Kidney glomerular epithelial cell (primary cell): ENCODE results near the gene KLRG1.

Experiments used
- DNase-seq: peaks from one replicate; lab custom pipeline; 2025; lab: John Stamatoyannopoulos, UW

KLRG1 gene

DNA sequence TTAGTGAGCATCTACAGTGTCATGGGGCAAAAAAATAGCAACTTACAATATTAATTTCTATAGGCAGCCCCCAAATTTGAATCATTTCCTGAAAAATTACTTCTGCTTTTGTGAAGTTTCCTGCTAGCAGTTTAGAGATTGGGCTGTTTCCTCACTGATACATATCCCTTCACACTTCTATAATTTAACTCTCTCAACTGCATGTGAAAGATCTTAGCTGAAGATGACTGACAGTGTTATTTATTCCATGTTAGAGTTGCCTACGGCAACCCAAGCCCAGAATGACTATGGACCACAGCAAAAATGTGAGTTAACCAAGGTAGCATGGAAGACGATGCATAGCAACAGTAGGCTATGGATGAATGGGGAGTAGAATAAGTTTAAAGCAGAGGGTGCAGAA is at the start of gene KLRG1:
KLRG1 (plus strand) TSS at position 134 of the 400 bp plus-strand sequence; CDS start at position 224, 90 bp downstream.
- DNase-seq, result no peak

DNA sequence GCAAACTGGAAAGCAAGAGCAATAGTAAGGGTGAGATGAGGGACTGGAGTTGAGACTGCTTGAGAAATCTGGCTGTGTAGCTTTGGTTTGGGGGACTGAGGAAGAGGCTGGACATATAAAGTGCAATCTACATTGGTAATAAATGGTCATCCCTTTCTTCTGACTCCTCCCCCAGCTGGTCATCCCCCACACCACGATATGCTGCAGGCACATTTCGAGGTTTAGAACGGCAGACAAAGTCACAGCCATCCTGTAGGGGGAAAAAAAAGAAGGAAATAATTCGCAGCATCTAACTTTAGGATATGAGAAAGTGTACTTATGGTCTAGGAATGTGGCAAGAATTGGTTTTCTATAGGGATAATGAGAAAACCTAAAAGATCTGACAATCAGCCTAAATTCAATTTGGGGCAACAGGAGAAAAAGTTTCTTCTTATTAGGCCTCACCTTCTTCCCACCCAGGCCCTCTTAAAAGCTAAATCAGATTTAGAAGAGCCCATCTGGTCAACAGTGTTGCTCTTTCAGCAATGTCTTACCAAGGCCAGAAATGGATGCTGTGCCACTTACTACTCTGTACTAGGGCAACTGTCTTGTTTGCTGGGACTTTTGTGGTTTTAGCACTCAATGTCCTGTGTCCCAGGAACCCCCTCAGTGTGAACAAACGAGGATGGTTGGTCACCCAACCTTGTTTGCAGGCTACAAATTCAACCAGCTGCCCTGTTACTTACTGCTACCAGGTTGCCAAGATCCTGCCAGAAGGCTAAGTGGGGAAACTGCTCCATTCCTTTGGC is 47.5 kb upstream of the KLRG1 start:
- no peak for DNase-seq

DNA sequence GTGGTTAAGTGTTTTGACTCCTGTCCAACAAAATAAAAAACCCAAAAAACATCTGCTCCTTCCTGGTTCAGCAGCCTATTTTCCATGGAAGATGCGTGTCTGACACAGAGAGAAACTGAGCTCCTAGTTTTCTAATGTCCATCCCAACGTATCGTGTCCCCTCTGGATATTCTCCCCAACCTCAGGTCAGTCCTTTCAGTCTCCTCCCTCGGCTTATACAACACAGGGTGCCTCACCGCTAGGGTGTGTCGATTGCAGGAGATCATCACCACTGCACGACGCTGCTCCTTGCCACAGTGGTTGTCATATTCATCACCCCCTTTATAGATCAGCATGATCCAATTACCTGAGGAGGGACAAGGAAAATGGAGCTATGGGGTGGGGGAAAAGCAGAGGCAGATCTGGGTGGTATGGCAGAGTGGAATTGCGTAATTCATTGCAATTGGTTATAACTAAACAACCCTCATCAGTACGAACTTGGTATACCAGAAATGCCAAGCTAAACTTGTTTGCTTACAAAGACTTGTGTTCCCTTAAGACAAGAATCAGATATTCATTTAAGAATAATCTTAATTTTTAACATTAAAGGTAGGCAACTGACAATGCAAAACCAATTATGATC is 45.7 kb upstream of the KLRG1 start:
- DNase-seq, result no peak

DNA sequence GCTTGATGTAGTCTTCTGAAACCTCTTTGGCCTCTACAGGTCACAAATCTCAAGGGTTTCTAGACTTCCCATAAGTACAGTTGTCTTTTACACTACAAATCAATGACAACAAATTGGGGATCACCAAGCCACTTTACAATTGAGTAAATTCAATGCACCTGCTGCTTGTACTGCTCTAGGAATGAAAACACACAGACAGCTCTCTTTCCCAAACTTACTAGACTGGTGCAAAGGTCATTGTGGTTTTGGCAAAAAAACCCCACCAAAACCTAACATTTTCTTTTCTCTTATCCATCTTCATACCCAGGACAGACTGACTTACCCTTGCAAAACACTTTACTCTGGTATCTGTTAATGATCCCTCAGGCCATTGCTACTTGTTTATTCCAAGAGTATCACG is 42.6 kb upstream of the KLRG1 start:
- DNase-seq, result no peak

DNA sequence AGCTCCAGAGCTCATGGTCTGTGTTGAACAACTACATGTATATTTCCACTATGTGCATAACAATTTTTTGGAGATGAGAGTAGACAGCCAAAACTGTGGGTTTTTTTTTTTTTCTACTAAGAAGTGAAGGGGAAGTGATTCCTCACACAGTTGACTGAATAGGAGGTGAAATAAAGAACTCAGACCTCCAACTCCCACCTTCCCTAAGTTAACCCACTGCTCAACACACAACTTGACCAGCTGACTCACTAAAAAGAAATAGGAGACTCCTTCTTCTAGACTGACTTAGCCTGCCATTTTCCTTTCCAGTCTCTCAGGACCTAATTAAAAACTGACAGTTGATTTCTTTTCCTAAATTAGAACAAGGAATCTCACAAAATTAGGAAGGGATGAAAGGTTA is 41.6 kb upstream of the KLRG1 start:
- DNase-seq, result no peak

DNA sequence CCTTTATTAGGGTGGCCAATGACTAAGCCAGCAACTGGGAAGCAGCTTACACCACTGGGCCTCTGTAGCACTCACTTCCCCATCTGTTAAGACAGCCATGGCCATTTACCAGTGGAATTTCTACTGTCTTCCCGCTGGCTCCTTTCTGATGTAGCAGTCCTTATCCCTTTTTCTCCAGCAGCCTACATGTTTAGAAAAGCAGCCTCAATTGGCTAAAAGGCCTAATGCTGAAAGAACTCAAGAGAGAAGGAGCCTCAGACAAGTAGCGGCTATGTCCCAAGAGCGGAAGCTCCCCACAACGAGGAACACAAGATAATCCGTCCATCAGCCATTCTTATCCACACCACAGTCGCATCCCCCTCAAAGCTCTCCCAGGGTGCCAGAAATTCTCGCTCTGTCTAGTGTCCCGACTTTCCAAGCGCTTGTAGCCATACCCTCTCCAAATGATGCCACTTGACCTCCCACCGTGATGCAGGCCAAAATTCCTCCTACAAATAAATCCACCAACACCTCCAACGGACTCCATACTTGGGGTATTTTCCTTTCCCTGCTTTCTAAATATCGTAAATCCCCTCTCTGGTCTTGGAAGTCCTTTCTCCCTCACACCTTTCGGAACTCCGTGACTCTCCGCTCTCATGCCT is 40.5 kb upstream of the KLRG1 start:
- no peak for DNase-seq

DNA sequence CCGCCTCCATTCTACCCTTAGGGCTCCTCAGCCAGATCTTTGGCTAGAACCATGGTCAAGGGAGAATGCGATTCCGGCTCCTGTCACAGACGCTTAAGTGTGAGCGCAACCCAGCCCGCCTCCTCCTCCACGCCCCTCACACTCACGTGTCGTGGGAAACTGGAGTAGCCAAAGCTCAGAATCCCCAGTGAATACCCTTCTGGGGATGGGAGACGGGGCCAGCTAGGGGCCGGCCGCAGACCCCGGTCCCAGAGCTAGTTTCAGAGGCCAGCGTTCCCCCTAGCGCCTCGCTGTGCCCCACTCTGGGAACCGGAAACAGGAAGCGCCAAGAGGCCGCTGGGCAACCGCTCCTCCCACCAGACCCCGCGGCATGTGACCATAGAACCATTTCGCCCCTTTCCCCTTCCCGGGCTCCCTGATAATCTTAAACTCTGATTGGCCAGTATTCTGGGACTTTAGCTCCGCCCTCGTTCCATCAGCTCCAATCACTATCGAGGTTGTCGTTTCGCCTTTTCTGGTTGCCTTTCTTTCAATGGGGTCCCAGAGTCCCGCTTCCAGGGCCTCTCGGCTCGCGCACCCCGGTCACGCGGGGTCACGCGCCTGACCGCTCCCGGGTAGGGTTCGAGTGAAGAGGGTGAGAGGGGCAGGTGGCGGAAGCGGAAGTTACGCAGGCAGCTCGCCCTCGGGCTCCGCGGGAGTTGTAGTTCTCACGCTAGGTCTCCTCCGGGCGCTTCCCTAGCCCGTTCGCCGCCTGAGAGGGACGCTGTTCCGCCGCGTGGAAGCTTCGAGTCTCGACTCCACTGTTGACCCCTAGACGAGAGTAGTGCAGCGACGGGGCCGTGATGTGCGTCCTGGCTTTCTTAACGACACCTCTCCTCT is 39.8 kb upstream of the KLRG1 start, which contains the start of gene M6PR:
M6PR (minus strand) TSS at position 304 of the 879 bp plus-strand sequence. CDS start 3,241 bp downstream, outside the sequence.
- peak; percentile 98 for DNase-seq

DNA sequence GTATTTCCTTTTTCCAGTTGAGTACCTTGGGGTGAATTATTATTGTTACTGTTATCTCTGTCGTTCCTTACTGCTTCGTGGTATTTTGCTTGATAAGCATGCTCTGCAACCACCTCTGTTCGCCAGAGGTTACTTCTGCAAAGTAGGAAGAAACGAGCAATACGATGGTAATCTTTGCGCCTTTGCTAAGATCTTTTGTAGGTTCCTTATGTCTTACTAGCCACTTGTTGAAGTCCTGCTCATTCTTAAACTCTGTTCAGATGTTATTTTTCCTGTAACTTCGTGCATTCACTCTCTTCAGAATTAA is 39.2 kb upstream of the KLRG1 start:
- peak; percentile 81 for DNase-seq

DNA sequence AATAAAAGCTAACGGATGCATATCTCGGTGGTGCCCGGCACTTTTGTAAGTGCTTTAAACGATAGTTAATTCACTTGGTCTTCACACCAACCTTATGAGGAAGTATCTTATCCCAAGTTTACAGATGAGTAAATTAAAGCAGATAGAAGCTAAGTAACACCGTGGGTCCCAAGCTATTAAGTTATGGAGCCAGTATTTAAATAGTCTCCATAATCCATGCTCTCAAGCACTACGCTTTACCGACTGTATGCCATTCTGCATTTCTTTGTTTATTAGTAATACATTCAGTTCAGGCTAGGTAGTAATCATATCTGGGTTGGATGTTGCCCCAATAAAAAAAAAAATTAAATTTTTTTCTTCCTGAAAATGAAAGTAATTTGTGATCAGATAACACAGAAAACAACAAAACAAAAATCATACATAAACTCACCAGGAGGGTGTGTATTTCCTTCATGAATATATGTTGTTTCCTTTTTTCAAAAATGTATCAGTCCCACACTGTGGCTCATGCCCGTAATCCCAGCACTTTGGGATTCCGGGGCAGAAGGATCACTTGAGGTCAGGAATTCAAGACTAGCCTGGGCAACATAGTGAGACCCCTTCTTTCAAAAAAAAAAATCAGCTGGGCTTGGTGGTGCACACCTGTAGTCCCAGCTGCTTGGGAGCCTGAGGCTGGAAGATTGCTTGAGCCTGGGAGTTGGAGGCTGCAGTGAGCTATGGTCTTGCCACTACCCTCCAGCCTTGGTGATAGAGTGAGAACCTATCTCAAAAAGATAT is 38.5 kb upstream of the KLRG1 start:
- DNase-seq, result no peak

DNA sequence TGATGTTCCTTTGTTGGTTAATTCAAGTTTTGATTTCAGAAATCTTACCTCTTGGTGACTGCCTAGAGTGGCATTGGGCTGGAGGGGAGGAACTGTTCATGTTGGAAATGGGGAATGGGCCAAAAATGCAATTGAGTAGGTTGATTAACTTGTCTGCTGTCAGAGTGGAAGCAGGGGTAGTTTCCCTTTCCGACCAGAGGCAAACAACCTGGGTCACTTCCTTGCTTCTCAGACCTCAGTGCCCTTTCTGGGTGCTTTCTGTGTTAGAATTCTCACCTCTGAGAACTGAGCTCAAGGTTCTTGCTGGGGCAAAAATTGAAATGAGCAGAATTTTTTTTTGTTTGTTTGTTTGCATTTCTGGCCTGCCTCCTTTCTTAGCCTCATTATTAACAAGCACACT is 37.6 kb upstream of the KLRG1 start:
- no peak for DNase-seq

DNA sequence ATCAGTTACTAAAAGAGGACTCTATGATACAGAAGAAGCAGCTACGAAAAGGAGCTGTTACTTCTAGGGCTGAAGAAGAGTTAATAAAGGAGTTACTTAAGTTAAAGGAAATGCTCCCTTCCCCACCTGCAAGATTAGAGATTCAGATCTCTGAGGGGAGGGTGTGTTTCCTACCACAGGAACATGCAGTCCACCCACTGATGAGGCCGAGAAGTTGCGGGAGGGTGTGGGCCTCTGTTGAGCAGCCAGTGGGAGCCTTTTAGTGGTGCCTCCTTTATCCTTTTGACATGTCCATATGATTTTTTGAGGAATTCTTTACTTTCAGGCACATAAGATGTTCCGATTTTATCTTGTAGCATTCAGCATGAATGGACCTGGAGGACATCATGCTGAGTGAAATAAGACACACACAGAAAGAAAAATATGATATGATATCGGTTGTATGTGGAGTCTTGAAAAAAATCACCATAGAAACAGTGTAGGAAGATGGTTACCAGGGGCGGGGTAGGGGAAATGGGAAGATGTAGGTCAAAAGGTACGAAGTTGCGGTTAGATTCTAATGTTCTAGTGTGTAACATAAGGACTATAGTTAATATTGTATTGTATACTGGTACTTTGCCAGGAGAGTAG is 35.5 kb upstream of the KLRG1 start:
- DNase-seq, result no peak

DNA sequence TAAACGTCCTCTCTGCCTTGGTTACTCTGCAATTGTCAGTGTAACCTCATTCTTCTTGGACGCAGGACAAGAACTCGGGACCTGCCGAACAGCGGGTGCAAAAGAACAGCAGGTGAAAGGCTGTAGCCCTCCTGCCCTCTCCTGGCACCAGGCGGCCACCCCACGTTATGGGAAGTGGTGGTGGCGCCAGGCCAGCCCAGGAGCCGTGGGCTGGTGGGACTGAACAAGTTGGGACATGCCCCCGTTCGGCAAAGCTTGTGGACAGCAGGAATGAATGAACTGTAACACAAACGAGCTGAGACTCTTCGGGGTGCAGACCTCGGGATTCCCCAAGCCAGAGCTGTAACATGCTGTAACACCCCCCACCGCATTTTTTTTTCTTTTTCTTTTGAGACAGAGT is 33.3 kb upstream of the KLRG1 start:
- no peak for DNase-seq

DNA sequence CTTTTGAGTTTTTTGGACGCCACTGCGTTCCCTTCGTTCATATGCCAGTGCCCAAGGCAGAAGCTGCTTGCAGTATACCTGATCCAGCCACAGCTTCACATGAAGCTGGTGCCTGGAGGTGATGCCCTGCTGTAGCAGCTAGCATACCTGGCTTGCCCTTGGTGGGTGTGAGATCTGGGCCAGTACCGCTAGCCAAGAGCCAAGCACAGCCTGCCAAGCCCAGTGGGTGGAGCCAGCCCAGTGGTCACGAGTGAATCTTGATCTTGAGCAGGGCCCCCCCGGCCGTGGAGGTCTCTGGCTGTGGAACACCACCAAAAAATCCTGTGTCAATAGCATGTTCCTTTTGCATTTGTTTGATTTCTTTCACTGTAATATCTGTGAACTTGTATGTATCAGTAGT is 32.6 kb upstream of the KLRG1 start:
- DNase-seq, result no peak

DNA sequence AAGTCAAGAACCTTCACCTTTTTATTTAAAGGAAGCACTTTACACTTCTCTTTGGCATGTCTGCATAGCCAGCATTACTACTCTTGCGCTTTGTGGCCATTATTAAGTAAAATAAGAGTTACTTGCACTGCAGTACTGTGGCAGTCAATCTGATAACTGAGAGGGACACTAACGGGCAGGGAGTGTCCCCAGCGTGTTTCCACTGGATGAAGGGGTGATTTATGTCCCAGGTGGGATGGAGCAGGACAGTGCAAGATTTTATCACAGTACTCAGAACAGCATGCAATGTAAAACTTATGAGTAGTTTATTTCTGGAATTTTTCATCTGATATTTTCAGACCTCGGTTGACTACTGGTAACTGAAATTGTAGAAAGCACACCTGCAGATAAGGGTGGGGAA is 31.8 kb upstream of the KLRG1 start:
- DNase-seq, result no peak

DNA sequence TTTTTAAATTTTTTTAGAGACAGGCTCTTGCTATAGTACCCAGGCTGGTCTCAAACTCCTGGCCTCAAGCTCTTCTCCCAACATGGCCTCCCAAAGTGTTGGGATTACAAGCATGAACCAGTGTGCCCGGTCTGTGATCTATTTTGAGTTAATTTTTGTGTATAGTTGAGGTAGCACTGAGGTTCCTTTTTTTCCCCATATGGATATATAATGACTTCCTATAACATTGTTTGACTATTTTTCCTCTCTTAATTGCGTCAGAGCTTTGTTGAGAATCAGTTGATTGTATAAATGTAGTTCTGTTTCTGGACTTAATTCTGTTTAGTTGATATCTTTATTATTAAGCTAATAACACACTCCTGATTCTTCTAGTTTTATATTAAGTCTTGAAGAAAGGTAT is 31.3 kb upstream of the KLRG1 start:
- no peak for DNase-seq

DNA sequence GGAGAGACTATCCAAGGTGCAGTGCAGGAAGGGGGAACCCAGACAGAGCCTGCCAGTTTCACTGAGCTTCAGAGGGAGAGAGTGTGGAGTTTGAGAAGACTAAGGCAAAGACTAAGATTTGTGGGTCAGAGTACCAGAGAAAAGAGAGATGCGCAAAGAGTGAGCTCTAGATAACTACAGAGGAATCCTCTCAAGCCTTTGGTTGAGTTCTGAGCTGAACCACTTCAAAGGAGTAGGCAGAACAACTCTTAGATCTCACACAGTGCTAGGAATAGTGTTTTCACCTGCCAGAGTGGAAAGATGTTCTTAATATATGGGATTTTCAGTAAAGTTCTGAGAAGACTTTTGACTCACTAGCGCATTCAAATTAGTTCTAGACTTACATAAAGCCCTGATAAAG is 29.2 kb upstream of the KLRG1 start:
- no peak for DNase-seq

DNA sequence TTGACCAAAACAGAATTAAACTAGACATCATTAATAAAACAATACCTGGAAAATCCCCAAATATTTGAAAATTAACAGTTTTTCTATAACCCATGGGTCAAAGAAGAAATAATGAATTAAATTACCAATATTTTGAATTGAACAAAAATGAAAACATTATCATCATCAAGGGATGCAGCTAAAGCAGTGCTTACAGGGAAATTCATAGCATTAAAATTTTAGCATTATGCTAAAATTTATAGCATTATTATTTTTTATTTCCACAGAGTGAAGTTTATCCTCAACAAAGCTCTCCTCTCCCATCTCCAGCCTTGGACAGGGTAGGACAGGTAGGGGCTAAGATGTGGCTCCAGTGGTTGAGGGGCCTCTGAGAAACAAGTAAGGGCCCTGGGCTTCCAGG is 20.6 kb upstream of the KLRG1 start:
- DNase-seq, result no peak

DNA sequence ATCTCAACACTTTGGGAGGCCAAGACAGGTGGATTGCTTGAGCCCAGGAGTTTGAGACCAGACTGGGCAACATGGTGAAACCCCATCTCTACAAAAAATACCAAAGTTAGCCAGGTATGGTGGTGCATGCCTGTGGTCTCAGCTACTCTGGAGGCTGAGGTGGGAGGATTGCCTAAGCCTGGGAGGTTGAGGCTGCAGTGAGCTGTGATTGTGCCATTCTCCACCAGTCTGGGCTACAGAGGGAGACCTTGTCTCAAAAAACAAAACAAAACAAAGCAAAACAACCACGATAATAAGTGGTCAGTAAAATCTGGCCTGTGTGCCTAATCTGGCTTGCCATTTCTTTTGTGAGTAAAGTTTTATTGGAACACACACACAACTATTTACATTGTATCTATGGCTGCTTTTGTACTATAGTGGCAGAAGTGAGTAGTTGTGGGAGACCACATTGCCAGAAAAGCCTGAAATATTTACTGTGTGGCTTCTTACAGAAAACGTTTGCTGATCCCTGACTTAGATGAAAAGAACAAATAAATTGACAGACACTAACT is 19.4 kb upstream of the KLRG1 start:
- no peak for DNase-seq

DNA sequence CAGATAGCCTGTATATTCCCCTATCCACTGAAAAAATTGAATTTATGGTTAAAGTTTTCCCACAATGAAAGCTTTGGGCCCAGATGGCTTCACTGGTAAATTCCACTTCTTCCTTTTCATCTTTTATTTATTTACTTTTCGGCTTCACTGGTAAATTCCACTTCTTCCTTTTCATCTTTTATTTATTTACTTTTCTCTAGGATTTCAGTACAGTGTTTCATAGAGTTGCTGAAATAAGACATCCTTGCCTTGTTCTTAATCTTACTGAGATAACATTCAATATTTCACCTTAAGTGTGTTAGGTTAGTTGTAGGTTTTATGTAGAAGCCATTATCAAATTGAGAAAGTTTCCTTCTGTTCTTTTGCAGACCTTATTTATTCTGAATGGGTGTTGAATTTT is 18.9 kb upstream of the KLRG1 start:
- no peak for DNase-seq

DNA sequence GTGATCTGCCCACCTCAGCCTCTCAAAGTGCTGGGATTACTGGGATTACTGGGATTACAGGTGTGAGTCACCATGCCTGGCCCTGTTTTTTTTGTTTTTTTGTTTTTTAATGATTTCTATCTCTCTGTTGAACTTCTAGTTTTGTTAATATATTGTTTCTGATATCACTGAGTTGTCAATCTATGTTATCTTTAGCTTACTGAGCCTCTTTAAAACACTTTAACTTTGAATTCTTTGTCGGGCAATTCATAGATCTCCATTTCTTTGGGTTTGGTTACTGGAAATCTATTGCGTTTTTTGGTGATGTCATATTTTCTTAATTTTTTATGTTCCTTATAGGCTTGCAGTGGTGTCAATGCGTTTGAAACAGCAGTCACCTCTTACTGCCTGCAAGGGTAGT is 9.2 kb upstream of the KLRG1 start:
- DNase-seq, result no peak

DNA sequence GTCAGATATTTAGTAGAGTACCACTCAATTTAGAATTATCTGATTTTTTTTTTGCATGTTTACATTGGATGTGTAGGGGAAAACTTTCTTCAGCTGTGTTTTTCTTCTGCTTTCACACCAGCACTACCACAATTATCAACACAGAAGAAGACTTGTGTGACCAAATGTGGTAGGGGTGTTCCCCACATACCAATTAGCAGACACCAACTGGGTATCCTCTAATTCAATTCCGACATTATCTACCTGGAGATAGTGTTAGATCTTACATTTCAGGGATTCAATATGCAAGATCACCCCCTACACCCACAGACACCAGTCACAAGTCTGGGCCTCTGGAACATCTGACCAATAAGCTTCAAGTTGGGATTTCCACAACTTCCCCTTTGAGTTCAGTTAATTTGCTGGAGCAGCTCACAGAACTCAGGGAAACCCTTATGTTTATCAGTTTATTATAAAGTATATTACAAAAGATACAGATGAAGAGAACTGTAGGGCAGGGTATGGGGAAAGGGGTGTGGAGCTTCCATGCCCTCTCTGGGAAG is 4.1 kb upstream of the KLRG1 start:
- DNase-seq, result no peak
